Ovary (tissue), 3 donors: ENCODE data around the gene CDCA4.

ENCODE experiments used
- EP300 ChIP-seq: sonication (generic); formaldehyde crosslinking; IDR thresholded peaks from one replicate; pipeline ENCODE4 v1.6.1; 2017; ENCODE audit warnings: antibody characterized with exemption
- POLR2A ChIP-seq: fragments of 450-650 bp; IDR thresholded peaks from one replicate; pipeline ENCODE4 v1.6.1; 2017; ENCODE audit warnings: antibody characterized with exemption, mild to moderate bottlenecking, moderate library complexity
- TF ChIP-seq, protein P1 (sequence below), 3 donors: fragments of 450-650 bp in 2 of 3; fragments of 200-600 bp in 1 of 3; IDR thresholded peaks; one replicate each; pipeline versions ENCODE4 v1.5.1 to v1.8.0; 2016 to 2022; ENCODE audit warnings: antibody characterized with exemption in 3 of 3, mild to moderate bottlenecking in 1 of 3
- donor health status: DM: no; HTN: no; CAD: no.

- no peak for TF ChIP-seq POLR2A
- no peak for TF ChIP-seq EP300
- TF ChIP-seq, protein P1, sequence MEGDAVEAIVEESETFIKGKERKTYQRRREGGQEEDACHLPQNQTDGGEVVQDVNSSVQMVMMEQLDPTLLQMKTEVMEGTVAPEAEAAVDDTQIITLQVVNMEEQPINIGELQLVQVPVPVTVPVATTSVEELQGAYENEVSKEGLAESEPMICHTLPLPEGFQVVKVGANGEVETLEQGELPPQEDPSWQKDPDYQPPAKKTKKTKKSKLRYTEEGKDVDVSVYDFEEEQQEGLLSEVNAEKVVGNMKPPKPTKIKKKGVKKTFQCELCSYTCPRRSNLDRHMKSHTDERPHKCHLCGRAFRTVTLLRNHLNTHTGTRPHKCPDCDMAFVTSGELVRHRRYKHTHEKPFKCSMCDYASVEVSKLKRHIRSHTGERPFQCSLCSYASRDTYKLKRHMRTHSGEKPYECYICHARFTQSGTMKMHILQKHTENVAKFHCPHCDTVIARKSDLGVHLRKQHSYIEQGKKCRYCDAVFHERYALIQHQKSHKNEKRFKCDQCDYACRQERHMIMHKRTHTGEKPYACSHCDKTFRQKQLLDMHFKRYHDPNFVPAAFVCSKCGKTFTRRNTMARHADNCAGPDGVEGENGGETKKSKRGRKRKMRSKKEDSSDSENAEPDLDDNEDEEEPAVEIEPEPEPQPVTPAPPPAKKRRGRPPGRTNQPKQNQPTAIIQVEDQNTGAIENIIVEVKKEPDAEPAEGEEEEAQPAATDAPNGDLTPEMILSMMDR (IDR thresholded peaks at IDR 0.05) = no peak
Observed at GRCh38 chr14:105058521-105059034, 37.7 kb upstream of the CDCA4 start.
